NCI-H526 treated with DMSO at 0.1 percent for 48 hours (cell line): ENCODE data around the gene CASTOR1.

Source experiments
- DNase-seq: peaks from one replicate; lab custom pipeline; 2025; lab: John Stamatoyannopoulos, UW

CASTOR1 gene

DNA sequence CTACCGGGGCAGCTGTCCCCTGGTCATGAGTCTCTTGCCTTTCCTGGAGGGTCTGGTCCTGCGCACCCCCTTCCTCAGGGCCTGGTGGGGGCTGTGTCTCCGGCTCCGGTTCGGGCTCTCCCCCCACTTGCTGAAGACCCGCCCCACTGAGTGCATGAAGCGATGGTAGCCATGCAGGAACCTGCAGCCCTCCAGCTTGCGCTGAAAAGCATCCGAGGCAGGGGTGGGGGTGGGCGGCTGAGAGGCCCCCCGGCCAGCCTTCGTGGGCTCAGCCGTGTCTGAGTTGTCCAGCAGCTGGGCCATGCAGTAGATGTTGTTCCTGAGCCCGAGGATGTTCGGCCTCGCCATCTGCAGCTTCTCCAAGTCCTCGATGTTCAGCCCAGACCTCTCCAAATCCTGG is 25.4 kb downstream of the CASTOR1 start:
- DNase-seq = no peak

DNA sequence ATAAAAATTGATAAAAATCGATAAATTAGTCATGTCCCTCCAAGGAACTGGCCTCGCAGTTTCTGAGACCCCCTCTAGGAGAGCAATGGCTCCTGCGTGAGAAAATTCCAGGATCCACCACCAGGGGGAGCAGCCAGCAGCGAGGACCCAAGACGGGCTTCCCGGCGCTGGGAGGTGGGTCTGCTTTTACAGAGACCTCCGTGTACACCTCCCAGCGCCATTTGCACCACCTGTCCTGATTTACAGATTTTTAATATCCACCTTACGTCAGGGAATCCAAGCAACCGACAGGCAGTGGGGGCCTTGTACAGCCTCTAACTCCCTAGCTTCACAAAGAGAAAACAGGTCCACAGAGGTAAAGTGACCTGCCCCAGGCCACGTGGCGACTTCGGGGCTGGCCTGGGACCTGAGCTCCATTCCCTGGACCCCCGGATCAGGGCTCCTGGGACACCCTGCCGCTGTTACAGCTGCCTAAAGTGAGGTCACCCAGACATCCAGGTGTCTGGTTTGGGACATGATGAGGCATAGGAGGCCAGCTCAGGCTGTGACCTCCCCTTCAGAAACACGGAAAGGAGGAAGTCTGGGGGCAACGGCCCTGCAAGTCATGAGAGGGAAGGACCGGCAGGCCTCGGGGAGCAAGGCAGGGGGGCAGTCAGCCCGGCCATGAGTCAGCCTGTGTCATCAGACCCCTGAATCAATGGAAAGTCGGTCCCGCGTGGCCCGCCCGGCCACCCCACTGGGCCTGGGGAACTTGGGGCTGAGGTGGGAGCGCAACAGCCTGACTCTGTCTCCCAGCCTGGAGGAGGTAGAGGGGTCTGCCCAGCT is 26.2 kb downstream of the CASTOR1 start:
- DNase-seq = no peak

DNA sequence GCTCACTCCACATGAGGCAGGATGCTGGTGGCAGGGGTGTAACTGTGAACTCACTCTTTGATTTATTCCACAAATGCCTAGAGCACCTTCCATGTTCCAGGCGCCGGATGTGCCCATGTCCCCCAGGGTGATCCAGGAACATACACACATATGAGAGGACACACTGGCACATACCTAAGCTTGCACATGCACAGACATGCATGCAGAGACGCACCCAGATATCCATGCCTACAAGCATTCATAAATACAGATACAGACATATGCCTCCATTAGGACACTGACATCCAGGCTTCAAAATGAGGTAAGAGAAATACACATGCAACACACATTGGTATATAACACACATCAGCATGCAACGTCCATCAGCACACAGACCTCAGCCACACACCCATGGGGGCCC is 27.2 kb downstream of the CASTOR1 start:
- DNase-seq = no peak

DNA sequence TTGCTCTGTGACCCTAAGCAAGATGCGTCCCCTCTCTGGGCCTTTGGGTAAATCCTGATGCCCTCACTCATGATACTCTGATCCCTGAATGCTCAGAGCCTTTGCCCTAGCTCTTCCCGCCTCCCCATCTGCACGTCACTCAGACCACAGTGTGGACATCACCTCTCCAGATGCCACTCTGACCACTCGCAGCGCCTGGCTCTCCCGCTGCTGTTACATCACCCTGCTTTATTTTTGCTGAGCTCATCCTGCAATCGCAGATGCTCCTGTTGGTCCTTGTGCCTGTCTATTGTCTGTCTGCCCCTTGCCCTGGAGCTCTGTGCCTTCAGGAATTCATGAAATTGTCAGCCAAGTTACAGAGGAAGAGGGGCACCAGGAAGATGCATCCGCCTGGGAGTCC is 28.2 kb downstream of the CASTOR1 start:
- DNase-seq = no peak

DNA sequence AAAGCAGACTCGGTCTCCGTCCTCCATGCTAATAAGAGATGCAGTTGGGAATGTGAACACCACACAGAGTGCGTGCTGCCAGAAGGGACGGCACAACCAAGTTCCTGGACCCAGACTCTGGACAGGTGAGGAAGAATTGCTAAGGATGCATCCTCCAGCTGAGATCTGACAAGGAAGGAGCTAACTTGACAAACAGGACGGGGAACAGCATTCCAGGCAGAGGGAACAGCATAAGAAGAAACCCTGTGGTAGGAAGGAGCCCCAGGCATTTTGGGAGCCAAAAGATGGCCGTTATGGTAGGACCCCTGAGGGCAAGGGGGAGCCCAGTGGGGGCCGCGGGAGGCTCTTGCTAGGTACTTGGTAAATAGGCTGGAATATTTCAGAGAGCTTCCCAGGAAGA is 28.6 kb downstream of the CASTOR1 start:
- no peak for DNase-seq

DNA sequence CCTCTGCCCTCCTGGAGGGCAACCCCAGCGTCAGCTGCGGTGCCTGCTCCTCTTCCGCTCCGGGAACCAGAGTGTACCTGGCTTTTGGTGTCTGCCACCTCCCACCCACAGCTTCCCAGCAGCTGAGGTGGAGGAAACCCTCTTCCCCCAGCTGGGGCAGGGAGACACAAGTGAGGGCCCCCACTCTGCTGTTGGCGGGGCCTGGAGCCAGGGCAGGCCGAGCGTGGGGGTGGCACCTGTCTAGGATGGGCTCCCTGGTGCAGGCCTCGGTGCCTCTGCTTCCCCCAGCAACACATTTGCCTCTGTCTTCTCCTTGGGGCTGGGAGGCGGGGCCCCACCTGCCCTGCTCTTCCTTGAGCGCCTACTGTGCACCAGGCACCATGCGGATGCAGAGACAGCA is 29.0 kb downstream of the CASTOR1 start:
- no peak for DNase-seq

DNA sequence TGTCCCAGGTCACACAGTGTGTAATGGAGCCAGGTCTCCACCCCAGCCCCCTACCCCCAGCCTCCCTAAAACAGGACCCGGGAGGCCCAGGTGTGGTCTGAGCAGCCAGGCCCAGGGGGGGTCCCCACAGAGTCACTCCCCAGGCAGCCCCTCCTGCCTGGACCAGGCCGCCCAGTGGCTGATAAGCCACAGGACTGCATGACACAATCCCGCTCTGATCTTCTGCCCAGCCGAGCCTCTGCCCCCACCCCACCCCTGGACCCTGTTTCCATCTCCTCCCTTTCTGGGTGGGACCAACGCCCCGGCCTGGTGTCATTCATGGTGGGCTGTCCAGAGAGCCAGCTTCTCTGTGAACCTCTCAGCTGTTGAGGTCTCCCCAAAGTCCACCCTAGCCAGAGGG is 35.0 kb downstream of the CASTOR1 start:
- no peak for DNase-seq

DNA sequence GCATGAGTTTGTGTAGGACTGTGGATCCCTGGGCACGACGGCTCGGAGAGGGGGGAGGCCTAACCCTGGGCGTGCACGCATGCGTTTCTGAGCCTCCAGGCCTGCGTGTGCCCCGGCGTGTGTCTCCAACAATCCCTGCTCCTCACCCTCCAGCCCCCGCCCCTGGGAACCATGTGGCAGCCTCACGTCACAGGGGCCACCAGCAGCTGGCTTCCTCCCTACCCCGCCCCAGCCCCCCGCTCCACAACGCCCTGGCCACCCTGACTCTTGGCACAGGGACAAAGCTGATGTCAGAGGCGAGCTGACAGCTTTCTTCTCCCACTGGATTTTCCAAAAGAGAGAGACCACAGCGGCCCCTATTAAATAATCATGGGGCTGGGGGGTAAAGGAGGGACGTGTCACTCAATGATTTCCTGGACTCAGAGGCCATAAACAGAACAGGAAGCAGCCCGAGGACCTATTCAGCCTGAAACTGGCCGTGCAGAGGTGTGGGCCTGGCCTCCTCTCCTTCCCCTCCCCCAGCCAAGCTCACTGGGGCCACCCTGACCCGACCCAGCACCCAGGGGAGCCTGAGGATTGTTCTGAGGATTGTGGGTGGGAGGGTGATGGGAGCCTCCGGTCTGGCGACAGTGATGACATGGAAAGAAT is 36.0 kb downstream of the CASTOR1 start:
- DNase-seq = no peak

DNA sequence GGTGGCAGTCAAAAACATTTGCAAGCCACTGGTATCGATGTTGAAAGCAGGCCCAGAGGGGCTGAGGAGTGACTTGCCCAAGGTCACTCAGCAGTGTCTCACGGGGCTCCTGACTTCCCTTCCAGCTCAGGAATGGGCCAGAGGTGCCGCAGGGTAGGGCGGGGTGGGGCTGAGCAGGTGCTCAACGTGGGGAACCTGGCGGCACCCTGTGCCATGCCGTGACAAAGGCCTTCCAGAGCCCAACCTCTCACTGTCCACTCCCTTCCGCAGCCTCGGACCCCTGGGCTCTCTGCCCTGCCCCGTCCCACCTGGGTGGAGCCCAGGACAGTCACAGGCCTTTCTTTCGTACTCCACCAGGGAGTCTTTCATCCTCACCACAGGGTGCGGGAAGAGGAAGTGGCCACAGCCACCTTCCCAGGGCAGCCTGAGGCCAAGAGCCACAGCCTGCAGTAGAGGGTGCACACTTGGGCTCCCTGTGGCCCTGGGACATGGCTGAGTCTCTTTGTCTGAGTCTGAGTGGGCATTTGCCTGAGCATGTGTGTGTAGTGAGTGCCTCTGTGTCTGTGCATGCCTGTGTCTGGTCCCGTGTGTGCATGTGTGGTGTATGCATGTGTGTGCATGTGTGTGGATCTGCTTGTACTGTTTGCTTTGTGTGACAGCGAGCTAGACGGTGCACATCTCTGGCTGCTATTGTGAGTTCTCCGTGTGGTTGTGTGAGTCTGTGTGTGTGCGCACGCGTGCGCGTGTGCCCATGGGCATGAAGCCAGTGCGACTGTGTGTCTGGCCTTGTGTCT is 36.7 kb downstream of the CASTOR1 start:
- DNase-seq = no peak

DNA sequence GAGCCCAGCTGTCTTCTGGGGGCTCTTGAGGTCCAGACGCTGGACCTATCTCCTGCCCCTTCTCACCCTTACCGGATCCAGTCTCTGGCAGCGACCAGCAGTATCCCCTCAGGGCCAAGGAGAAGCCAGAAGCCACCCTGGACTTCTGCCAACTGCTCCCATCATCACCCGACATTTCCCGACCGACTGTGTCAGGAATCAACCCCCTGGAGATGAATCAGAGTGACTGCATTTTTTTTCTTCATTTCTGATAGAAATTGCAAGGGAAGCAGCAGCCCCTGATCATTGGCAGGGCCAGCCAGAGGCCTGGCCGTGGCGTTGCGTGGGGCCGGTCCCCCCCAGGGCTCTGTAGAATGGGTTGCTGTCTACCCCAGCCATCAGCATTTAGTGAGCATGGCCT is 37.6 kb downstream of the CASTOR1 start:
- no peak for DNase-seq

DNA sequence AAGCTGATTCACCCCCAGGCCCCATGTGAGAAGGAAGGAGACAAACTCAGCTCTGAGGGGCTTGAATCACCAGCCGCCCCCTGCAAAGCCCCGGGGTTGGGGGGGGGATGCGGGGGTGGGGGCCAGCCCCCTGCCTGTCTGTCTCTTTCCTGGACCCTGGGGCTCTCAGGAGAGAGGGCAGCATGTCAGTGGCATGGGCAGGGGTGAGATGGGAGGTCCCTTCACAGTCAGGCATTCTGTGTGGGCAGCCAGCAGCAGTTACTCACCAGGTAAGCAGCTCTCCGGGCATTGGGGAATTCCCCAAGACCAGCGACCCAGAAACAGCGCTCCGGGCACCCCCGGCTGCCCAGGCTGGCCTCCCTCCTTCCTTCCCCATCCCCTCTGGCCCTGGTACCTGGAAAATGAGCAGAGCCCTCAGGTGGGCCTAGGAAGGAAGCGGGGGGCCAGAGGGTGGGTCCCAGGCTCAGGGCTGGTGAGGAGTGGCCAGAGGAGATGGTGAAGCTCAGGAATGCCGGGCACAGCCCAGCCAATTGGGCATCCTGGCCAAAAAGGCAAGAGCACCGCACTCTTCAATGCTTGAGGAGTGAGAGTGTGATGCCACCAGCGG is 38.5 kb downstream of the CASTOR1 start:
- no peak for DNase-seq

DNA sequence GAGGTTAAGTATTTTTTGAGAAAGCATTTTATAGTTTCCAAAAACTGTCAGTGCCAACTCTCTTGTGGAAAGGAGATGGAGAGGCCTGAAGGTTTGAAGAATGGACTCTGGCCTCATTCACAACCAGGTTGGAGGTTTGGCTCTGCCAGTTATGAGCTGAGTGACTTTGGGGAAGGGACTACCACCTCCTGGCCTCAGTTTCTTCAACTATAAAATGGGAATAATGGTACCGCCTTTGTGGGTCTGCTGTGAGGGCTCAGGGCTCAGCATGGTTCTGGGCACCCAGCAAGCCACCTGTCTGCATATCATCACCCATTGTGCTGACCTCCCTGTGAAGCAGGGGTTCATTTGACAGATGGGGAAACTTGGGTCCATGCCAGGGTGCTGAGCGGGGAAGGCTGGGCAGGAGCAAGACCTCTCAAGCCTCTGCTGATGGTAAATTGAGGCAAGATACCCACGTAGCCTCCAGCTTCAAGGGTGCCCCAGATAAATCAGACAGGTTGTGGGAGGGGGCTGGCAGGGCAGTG is 39.2 kb downstream of the CASTOR1 start:
- no peak for DNase-seq

DNA sequence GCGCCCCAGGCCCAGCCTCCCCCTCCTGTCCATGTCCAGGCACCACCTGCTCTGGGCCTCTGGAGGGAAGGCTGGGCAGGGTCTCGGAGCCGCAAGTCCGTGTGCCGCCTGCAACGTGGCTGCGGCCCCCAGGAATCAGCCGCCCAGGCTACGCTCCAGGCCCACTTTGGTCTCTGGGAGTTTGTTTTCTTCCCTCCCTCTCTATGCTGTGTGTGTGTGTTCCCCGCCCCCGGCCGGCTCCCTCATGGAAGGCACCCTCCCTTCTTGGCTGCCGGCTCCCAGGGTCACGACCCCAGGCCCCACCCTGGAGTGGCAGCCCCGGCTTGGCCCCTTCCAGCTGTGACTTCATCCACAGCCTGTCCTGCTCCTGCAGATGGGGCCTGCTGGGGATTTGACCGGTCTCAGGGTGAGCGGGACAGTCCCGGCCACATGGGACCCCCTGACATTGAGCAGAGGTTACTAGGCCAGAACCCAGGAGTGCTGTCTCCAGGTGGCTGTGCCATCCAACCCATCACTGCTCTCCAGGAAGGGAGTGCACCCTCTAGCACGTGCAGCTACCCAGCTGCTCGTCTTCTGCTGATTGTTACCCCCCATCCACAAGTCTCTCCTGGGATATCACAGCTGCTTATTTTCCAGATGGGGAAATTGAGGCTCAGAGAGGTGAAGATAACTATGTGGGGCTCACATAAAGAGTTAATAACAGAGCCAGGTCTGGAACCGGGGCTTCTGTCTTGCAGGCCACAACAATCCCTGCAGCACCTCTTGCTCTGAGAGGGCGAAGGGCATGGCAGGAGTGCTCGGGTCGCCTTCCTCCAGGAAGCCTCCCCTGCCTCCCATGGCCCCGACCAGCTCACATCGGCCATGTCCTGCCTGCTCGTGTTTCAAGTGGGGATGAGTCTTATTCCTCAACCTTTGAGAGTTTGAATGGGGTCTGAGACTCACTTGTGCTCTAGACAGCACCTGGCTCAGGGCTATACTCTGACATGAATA is 40.0 kb downstream of the CASTOR1 start:
- no peak for DNase-seq

DNA sequence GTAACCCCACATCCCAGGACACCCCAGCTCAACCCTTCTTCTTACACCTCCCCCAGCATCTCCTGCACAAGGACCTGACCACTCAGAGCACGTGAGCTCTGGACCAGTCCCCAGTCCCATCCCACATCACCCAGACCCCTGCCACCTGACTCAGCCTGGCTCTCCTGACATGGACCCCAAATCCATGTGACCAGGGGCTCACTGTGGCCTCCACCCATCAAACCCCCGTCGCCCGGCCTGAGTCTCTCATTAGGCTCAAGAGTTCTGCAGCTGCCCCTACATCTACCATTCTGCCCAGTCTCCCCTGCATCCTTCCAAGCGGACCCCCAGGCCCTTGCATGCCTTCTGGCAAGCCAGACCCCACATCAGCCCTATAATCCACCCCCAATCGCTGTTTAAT is 40.8 kb downstream of the CASTOR1 start:
- no peak for DNase-seq

DNA sequence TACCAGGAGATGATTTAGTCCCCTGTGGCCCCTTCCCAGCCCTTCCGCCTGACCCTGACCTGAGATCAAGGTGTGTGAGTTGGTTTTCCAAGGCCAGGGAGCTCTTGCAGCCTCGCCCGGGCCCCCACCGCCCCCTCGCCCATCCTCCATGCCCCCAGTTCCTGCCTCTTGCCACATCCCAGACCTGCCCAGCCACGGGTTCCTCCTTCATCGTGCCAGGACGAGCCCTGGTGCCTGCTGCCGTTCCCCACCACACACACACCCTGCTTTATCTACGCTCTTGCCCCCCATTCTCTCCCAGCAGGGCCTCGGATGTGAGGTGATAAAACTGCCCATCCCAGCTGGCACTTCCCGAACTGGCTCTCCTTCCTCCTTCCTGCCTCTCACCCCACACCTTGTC is 41.3 kb downstream of the CASTOR1 start:
- DNase-seq = no peak

DNA sequence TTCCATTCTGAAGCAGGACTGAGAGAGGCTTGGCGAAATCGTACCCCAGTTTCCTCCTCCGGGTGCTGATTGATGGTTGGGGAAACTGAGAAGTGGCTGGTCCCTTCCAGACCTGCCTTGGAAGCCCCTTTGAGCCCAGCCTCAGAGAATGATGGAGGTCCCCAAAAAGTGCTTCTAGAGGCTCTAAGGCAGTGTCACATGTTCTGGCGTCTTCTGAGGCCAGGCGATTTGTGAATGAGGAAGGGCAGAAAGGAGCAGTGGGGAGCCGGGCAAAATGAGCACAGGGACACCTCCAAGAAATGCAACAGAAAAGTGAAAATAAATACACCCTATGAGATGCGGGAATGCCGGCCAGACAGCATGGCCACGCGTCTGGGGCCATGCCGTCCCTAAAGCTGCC is 41.7 kb downstream of the CASTOR1 start:
- DNase-seq = no peak

DNA sequence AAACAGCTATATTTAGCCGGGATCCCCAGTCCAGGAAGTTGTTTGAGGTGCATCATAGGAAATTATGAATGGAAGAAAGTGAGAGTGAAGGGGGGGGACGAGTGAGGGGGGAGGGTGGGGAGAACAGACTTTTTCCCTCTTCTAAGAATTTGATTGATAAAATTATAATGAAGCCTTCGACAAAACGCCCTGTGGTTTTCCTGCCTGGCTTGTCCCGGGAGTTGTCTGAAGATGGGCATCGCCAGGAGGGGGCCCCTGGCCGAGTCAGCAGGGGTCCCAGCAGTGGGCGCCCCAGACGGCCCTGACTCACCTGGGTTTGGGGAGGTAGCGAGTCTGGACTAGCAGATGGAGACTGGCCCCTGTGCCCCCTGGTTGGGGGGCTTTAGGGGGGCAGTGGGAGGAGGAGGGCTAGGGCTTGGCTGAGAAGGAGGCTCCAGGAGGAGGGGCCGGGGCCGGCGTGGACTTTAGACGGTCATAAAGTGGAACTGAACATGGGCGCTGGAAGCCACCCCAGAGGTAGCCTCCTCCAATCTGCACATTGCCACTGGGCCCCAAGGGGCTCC is 42.4 kb downstream of the CASTOR1 start:
- DNase-seq = no peak

DNA sequence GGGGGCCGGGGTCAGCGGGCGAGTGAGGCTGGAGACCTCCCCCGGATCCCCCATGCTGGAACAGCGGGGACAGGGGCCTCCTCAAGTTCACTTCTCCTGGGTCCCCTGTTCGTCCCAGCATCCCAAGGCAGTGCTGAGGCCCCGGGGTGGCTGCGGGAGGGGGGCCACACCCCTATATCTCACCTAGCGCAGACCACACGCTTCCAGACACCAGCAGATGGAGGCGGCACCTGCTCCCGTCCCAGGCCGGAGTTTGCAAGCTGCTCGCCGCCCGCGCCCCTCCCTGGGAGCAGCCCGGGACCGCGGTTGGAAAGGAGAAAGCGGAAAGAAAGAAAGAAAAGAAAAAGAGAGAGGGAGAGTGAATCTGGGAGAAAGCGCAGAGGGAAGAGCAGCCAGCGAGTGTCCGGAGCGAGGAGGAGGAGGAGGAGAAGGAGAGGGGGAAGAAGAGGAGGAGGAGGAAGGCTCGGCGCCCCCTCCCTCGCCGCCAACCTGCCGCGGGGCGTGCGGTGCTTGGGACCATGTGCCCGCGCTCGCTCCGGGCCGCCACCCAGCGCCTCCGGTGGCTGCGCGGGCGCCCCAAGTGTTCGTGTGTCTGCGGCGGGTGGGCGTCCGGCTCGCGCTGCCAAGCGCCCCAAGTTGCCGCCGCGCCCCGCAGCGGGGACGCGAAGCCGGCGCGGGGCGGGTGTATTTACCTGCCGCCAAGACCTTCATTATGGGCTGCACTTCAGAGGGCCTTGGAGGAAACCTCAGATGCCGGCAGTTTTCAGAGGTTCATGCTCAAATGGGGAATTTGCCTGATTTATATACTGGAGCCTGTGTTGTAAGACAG is 43.1 kb downstream of the CASTOR1 start, which contains the start of gene LIF:
LIF (minus strand) TSS at position 775 of the 829 bp plus-strand sequence; CDS start at position 711, 64 bp downstream.
- DNase-seq = no peak

DNA sequence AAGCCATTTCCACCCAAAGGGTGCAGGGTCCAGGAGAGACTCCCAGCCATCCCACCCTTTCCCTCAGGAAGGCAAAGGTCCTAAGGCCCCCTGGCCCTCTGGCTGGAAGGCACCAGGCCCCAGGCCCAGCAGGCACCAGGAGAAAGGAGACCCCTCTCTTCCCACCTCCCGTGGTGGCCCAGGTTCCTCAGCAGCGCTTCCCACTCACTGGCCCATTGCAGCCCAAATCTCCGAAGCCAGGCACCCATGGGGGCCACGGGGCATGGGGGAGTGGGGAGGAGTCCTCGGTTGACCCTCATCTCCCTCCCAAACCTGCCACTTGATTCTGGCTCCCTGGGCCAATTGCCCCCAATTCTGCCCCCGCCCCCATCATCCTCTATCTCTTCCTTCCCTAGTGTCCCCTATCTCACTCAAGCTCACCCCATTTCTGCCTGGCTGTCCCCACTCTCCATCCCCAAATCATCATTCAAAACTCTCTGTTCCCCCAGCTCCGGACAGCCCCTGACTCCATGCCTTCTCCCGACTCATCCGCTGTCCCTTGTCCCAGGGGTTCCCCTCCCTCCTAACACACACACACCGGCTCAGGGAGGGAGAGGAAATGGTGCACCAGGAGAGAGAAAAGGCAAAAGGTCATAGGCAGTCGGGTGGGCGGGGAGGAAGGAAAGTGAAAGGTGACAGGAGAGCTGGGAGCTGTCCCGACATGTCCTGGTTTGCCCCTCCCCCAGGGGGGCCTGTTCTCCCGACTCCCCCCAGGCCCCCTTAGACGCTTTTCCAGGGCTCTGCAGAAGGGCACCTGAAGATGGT is 43.9 kb downstream of the CASTOR1 start:
- no peak for DNase-seq
